HEK293T (cell line): ENCODE data around the gene CARS2.

Experiments used
- CTCF ChIA-PET: fragments of 350-600 bp; formaldehyde crosslinking; extraction: SDS; loops from one replicate; lab custom pipeline; 2021; ENCODE audit warnings: antibody characterized with exemption, inconsistent platforms; lab: Yijun Ruan, JAX
- POLR2A ChIA-PET: fragments of 350-600 bp; formaldehyde crosslinking; extraction: SDS; loops from one replicate; lab custom pipeline; 2020; ENCODE audit warnings: antibody characterized with exemption, inconsistent platforms; lab: Yijun Ruan, JAX
- DNase-seq: peaks from one replicate; pipeline ENCODE4 v3.0.0; 2012; ENCODE audit warnings: mixed read lengths; ENCODE audit errors: extremely low spot score
- ARNT ChIP-seq: fragments of 450-650 bp; IDR thresholded peaks from 2 replicates; pipeline ENCODE4 v1.6.1; 2017; ENCODE audit warnings: mild to moderate bottlenecking
- BHLHE40 ChIP-seq: fragments of 450-650 bp; IDR thresholded peaks from 2 replicates; pipeline ENCODE4 v1.6.1; 2016; ENCODE audit warnings: mild to moderate bottlenecking, moderate library complexity, borderline replicate concordance
- CTBP1 ChIP-seq: fragments of 450-650 bp; IDR thresholded peaks from 2 replicates; pipeline ENCODE4 v1.6.1; 2016; ENCODE audit warnings: borderline replicate concordance
- ELF4 ChIP-seq: fragments of 450-650 bp; IDR thresholded peaks from 2 replicates; pipeline ENCODE4 v1.6.1; 2017; ENCODE audit warnings: antibody characterized with exemption
- FOXA1 ChIP-seq: fragments of 450-650 bp; IDR thresholded peaks from 2 replicates; pipeline ENCODE4 v1.6.1; 2016; ENCODE audit warnings: mild to moderate bottlenecking
- FOXK2 ChIP-seq: fragments of 450-650 bp; IDR thresholded peaks from 2 replicates; pipeline ENCODE4 v1.6.1; 2016; ENCODE audit warnings: mild to moderate bottlenecking
- FOXM1 ChIP-seq: fragments of 450-650 bp; IDR thresholded peaks from 2 replicates; pipeline ENCODE4 v1.6.1; 2017; ENCODE audit warnings: mild to moderate bottlenecking, borderline replicate concordance
- HDGF ChIP-seq: fragments of 450-650 bp; IDR thresholded peaks from 2 replicates; pipeline ENCODE4 v1.6.1; 2017; ENCODE audit warnings: antibody characterized with exemption, borderline replicate concordance
- L3MBTL2 ChIP-seq: fragments of 450-650 bp; conservative IDR thresholded peaks from 2 replicates; pipeline ENCODE4 v1.6.1; 2016; ENCODE audit warnings: mild to moderate bottlenecking
- LEF1 ChIP-seq: fragments of 450-650 bp; IDR thresholded peaks from 2 replicates; pipeline ENCODE4 v1.6.1; 2017; ENCODE audit warnings: mild to moderate bottlenecking, borderline replicate concordance
- NFRKB ChIP-seq: fragments of 450-650 bp; IDR thresholded peaks from 2 replicates; pipeline ENCODE4 v1.6.1; 2016; ENCODE audit warnings: mild to moderate bottlenecking, moderate library complexity
- SP1 ChIP-seq: fragments of 450-650 bp; IDR thresholded peaks from 2 replicates; pipeline ENCODE4 v1.6.1; 2017
- SUZ12 ChIP-seq: fragments of 450-650 bp; IDR thresholded peaks from 2 replicates; pipeline ENCODE4 v1.6.1; 2016; ENCODE audit warnings: mild to moderate bottlenecking
- TARDBP ChIP-seq: fragments of 450-650 bp; IDR thresholded peaks from 2 replicates; pipeline ENCODE4 v1.6.1; 2016
- ZNF384 ChIP-seq: fragments of 450-650 bp; IDR thresholded peaks from 2 replicates; pipeline ENCODE4 v1.6.1; 2016
- TF ChIP-seq, protein P1 (sequence below): fragments of 450-650 bp; IDR thresholded peaks from 2 replicates; pipeline ENCODE4 v1.6.1; 2016

Gene CARS2

DNA sequence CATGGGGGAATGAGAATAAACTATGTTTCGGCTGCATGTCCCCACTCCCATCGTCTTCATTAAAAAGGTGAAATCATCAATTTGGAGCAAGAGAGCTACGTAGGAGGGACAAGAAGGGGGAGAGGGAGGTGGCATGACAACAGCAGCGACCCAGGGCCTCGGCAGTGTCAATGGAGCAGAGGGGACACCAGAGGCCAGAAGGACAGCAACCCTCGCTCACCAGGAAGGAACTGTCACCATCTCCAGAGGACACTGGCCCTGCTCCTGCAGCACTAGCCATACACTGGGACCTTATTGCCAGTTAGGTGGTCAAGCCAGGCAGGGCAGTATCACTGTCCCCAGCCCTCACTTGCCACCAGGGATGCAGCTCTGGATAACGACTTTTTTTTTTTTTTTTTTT is 56.4 kb downstream of the CARS2 start:
- DNase-seq: no peak
- no peak for TF ChIP-seq SUZ12
- no peak for TF ChIP-seq TARDBP
- no peak for TF ChIP-seq FOXK2
- no peak for TF ChIP-seq BHLHE40
- no peak for TF ChIP-seq L3MBTL2
- TF ChIP-seq ZNF384: no peak
- no peak for TF ChIP-seq FOXM1
- TF ChIP-seq FOXA1: no peak
- TF ChIP-seq ELF4: no peak
- TF ChIP-seq LEF1: no peak
- no peak for TF ChIP-seq ARNT
- ChIA-PET CTCF (no interaction called here), POLR2A (no interaction called here)

DNA sequence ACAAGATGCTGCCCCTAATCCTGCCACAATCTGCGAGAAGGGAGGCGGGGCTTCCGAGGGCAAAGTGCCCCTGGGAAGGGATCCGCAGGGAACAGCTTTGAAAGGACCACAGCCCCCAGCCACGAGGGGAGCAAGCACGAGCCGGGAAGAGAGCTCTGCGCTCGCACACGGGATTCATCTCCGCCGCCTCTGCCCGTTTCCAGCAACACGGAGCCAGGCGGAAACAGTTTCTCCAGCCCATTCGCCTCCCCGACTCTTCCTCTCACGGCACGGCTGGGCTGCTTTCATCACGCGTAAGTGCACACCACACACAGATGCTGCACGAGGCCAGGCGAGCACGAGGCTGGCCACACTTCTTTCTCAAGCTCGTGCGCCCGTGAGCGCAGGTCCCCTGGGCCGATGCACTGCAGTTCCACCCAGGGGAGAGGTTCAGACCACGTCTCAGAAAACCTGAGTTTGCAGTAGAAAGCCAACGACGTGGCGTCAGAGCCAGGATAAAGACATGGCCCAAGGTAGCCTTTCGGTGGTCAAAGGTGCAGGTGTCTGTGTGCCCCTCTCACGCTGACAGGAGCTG is 57.0 kb downstream of the CARS2 start:
- no peak for DNase-seq
- ChIA-PET CTCF (no interaction called here), POLR2A (interaction anchor here (0.7 kb wide), 1 partner anchor 184 kb away, joined by 3 read pairs; no protein-coding TSS in a partner anchor)
- TF ChIP-seq FOXK2 (no peak), BHLHE40 (no peak), ARNT (no peak), CTBP1 (no peak)

DNA sequence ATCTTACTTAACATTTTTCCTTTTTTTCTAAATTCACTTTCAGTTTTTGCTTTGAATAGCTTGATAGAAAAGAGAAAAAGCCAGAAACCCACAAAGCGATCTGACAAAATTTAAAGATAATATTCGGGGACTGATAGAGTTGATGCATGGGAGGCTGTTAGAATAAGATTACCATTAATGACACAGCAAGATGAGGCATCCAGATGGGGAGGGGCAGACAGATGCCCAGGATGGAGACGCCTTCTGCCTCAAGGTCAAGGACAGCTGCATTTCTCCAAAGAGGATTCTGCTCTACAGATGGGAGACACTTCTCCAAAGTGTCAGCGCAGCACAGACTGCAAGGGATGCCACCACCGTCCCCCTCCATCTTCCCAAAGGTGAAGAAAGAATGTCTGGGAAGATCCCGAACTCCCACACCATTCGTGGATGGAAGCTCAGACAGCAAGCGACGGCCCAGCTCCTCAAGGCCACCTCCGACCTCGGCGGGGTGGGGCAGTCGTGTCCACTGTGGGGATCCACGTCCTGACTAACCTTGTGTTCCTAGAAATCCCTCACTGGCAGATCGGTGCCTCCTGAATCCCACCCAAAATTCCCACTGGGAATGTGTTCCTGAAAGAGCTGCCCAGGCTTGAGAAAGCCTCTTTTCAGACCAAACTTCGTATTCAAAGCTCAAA is 57.6 kb downstream of the CARS2 start:
- TF ChIP-seq CTBP1 (no peak), L3MBTL2 (no peak)
- POLR2A ChIA-PET: interaction anchor here (0.7 kb wide), 1 partner anchor 185 kb away, joined by 3 read pairs; no protein-coding TSS in a partner anchor
- no peak for DNase-seq
- CTCF ChIA-PET: no interaction called here

DNA sequence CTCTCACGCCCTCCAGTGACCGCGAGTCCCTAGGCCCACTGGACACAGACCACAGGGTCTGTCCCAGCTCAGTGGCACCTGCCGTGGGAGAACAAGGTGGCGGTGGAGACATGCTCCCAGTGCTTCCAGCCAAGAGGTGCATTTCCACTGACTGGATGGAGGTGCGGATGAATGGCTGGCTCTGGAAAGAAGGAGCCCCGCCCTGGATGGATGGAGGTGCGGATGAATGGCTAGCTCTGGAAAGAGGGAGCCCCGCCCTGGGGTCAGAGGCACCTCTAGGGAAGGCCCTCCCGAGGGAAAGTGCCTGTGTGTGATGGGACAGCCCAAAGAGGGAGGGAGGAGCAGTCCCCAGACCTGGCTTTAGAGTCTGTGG is 58.6 kb downstream of the CARS2 start:
- no peak for DNase-seq
- ChIA-PET POLR2A (no interaction called here), CTCF (no interaction called here)
- TF ChIP-seq, protein P1, sequence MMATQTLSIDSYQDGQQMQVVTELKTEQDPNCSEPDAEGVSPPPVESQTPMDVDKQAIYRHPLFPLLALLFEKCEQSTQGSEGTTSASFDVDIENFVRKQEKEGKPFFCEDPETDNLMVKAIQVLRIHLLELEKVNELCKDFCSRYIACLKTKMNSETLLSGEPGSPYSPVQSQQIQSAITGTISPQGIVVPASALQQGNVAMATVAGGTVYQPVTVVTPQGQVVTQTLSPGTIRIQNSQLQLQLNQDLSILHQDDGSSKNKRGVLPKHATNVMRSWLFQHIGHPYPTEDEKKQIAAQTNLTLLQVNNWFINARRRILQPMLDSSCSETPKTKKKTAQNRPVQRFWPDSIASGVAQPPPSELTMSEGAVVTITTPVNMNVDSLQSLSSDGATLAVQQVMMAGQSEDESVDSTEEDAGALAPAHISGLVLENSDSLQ: no peak

DNA sequence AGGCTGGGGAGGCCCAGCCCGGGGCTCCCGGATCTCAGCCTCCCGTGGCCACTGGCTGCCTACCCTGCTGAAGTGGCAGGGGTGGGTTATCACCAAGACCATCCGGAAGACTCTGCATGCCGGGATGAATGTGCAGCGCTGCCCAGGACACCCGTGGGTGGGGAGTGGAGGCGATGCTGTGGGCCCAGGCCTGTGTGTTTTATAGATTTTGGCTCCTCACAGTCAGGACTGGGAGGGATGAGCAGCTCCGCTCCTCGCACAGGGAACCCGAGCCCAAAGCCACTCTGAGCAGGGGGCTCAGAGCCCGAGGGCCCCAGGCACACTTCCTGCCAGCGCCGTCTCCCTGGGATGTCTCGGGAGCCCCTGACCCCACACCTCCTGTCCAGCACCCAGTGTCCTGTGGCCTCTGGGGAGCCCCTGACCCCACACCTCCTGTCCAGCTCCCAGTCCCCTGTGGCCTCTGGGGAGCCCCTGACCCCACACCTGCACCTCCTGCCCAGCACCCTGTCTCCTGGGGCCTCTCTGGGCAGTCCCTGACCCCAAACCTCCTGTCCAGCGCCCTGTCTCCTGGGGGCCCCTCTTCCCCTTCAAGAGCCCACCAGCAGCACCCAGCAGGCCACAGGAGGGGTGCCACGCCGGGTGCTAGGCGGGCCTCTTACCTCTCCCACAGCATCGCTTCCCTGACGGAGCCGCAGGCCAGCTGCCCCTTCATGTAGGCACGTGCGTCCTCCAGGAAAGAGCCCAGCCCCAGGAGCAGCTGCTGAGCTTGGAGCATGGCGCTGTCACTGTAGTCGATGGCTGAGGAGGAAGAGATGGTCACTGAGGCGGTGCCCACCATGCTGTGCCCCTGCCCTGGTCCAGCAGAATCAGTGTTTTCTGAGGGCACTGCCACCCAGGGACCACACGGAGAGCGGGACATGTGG is 59.2 kb downstream of the CARS2 start:
- POLR2A ChIA-PET: interaction anchor here (1.1 kb wide), 1 partner anchor 69 kb away, joined by 3 read pairs; no protein-coding TSS in a partner anchor

DNA sequence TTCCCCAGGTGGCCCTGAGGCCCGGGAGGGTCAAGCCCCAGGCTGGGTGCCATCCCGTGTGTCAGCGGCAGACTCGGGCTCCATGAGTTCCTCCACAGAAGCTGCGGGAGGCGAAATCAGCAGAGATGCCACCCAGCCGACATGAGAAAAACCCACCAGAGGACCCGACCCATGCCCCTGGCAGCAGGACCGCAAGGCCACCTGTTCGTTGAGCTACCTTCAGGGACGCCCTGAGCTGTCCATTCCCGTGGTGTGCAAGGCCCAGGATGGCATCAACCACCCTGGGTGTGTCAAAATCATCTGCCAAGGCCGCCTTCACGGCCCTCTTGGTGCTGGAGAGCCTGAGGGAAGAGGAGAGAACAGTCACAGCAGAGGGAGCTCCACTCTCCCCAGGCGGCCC is 60.2 kb downstream of the CARS2 start:
- TF ChIP-seq FOXK2: no peak
- TF ChIP-seq, protein P1: no peak
- TF ChIP-seq ZNF384: no peak
- TF ChIP-seq ARNT: no peak
- no peak for TF ChIP-seq CTBP1
- no peak for TF ChIP-seq TARDBP
- no peak for TF ChIP-seq ELF4
- TF ChIP-seq FOXM1: no peak
- CTCF ChIA-PET: no interaction called here
- POLR2A ChIA-PET: interaction anchor here (1.1 kb wide), 1 partner anchor 69 kb away, joined by 3 read pairs; no protein-coding TSS in a partner anchor
- no peak for DNase-seq

More for the DNA sequence above, 59.2 kb downstream of the CARS2 start:
- TF ChIP-seq FOXA1 (no peak), CTBP1 (no peak), FOXM1 (no peak), TARDBP (no peak), FOXK2 (no peak), ZNF384 (no peak), SP1 (no peak), ELF4 (no peak), NFRKB (no peak), HDGF (no peak), SUZ12 (no peak), BHLHE40 (no peak)
- TF ChIP-seq, protein P1: no peak
- CTCF ChIA-PET: no interaction called here
- no peak for DNase-seq
